ENCODE measurements around the gene PRPF6. TPM values are rescaled to one million over a fixed set of nuclear protein-coding genes. Genes with fewer than 3 reads are reported as not detected.
A peak's percentile ranks its signal among the peaks of the same experiment; 100 is the strongest.

The PRPF6 gene
- total RNA-seq, 1 donor: 36.6 TPM

- Histone ChIP-seq H3K27me3 (ENCODE audit: insufficient read depth, low read length) (no peaks in the 10 kb centered on the region), H3K9me3 (ENCODE audit: low read depth, low read length) (no peaks in the 10 kb centered on the region), H3K4me3 (ENCODE audit: low read length) (no peak overlapping the region), H3K4me1 (ENCODE audit: insufficient read depth, low read length) (peaks cover 9% of the 10 kb centered on the region)
Observed at GRCh38 chr20:64056889-64057627, 76.1 kb downstream of the PRPF6 start.

DNA sequence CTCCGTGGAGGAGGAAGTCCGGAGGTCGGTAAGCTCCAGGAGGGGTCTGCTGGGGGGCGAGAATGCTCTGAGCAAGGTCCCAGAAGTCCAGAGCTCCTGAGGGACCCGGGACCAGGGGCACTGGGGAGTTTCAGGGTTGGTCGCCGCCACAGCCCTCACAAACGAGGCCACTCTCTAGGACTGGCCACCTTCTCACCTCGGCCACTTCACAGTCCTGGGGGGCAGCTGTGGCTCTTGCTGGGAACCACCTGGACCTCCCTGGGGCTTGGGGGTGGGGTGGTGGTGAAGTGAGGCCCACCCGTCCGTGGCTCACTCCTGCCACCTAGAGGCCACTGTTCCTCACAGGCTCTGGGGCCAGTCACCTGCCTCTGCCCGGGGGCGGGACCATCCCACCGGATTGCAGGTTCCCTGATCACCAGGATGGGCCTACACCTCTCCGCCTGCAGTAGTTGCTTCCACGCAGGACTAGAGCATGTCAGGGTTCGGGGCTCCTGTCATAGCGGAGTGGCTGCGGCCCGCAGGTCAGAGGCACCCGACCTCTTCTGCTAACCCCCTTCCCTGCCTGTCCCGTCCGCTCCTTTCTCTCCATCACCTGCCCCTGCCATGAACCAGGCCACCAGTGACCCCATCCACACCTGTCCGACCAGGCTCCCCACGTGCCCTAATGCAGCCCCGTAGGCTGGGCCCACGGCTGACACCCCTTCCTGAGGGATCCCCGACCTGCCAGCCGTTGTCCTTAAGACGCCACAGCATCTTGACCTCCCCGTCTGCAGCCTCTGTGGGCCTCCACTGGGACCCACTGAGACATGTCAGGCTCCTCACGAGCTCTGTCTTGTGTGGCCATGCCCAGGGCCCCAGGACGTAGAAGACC is 76.9 kb downstream of the PRPF6 start:
- Histone ChIP-seq H3K4me3 (ENCODE audit: low read length) (no peak overlapping the region), H3K4me1 (ENCODE audit: insufficient read depth, low read length) (peaks cover 17% of the 10 kb centered on the region), H3K27me3 (ENCODE audit: insufficient read depth, low read length) (no peaks in the 10 kb centered on the region), H3K9me3 (ENCODE audit: low read depth, low read length) (no peaks in the 10 kb centered on the region)

DNA sequence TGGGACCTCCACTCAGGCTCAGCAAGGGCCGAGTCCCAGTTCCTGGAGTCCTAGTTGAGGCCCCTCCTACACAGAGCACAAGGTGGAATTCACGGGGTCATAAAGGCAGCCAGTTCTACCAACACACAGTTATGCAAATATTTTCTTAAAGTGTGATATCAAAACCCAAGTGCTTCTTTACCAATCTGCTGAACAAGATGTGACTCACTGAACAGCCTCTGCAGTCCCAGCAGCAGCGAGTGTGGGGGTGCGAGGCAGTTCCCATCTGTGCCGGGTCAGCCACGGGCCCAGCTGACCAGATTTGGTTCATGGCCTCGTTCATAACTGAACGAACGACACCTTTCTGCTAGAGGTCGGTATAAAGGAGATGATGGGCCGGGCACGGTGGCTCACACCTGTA is 77.6 kb downstream of the PRPF6 start:
- H3K4me1 ChIP-seq (ENCODE audit: insufficient read depth, low read length): peaks cover 20% of the 10 kb centered on the region
- H3K4me3 ChIP-seq (ENCODE audit: low read length): no peak overlapping the region
- no peaks in the 10 kb centered on the region for H3K9me3 ChIP-seq (ENCODE audit: low read depth, low read length)
- no peaks in the 10 kb centered on the region for H3K27me3 ChIP-seq (ENCODE audit: insufficient read depth, low read length)

DNA sequence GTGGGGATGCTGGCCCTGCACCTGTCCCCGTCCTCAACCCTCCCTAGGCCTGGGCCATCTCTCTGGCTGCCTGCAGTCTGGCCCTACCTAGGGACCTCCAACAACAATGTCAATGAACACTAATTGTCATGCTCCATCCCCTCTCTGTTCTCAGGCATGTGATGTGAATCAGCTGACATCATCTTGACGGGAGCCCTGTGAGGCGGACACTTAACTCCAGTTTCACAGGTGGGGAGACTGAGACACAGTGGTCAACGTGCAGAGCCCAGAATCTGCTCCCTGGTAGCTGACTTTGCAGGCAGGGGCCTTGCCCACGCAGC is 81.3 kb downstream of the PRPF6 start:
- no peaks in the 10 kb centered on the region for H3K27me3 ChIP-seq (ENCODE audit: insufficient read depth, low read length)
- H3K4me3 ChIP-seq (ENCODE audit: low read length): no peak overlapping the region
- H3K9me3 ChIP-seq (ENCODE audit: low read depth, low read length): no peaks in the 10 kb centered on the region
- H3K4me1 ChIP-seq (ENCODE audit: insufficient read depth, low read length): peaks cover 55% of the 10 kb centered on the region

GRCh38 chr20:64062596-64063388 is 81.9 kb downstream of the PRPF6 start, which contains the start of gene TCEA2:
Gene TCEA2, plus strand, starts transcription at chr20:64063198. Its CDS starts 115 bp downstream, at chr20:64063313.
- Histone ChIP-seq H3K4me1 (ENCODE audit: insufficient read depth, low read length) (peaks cover 53% of the 10 kb centered on the region), H3K27me3 (ENCODE audit: insufficient read depth, low read length) (no peaks in the 10 kb centered on the region), H3K4me3 (ENCODE audit: low read length) (peak within 1 kb of the TSS; percentile 63), H3K9me3 (ENCODE audit: low read depth, low read length) (no peaks in the 10 kb centered on the region)

- peaks cover 51% of the 10 kb centered on the region for H3K4me1 ChIP-seq (ENCODE audit: insufficient read depth, low read length)
Observed at GRCh38 chr20:64063389-64064144, 82.6 kb downstream of the PRPF6 start.

DNA sequence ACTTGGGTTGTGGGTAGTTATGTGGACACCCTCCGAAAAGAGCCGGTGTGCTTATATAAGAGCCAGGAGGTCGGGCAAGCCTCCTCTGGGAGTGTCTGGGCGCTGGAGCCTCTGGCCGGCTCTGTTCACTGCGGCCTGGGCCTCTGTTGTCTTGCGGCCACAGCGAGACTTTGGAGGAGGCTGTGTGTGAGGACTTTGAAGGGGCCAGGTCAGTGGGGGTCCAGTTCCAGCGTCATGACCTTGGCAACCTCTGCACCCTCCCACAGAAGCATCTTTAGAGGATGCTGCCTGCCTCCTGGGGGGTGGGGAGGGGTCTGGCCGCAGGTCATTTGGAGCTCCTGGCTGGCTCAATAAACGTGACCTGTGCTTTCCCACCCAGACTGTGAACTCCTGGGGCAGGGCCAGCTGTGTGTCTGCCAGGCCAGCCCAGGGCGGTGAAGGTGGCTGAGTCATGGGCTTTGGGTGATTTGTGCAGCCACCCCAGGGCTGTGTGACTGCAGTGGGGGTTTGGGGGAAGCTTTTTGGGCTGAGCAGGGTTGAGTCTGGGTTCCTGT is 83.3 kb downstream of the PRPF6 start:
- Histone ChIP-seq H3K4me3 (ENCODE audit: low read length) (no peak overlapping the region), H3K4me1 (ENCODE audit: insufficient read depth, low read length) (peaks cover 53% of the 10 kb centered on the region)

More at GRCh38 chr20:64063389-64064144, 82.6 kb downstream of the PRPF6 start:
- Histone ChIP-seq H3K9me3 (ENCODE audit: low read depth, low read length) (no peaks in the 10 kb centered on the region), H3K27me3 (ENCODE audit: insufficient read depth, low read length) (no peaks in the 10 kb centered on the region), H3K4me3 (ENCODE audit: low read length) (peak overlapping the region; percentile 63)

DNA sequence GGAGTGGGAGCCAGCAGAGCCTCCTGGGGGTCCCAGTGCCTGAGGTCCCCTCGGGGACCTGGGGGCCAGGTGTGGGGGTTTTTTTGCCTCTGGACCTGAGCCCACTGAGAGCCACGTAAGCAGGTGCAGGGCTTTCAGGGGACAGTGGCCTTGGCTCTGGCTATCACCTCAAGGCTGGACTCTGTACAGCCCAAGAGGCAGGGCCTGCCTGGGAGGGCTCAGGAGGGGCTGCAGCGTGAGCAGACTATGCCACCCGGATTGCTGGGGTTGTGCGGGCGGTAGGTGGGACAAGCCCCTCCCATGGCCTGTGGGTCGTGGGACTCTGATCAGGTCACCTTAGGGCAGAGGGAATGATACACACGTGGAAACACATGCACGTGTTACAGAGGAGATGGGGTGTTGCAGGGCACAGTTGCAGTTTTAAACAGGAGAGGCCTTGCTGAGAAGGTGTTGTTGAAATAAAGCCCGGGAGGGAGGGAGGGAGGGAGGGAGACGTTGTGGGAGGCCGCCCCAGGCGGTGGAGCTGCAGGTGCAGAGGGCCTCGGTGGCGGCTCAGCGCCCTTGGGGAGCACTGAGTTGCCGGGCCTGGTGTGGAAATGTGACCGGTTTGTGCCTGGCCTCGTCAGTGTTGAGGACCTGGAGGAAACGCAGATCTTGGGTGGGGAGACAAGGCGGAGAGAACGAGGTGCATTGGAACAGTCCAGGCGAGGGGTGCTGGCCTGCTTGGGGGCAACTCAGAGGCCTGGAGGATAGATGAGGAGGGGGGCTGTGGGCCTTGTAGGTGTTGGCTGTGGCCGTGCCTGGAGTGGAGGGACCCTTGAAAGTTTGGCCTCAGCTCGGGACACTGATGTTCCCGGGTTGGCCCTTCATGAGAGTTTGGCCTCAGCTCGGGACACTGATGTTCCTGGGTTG is 84.4 kb downstream of the PRPF6 start:
- H3K4me1 ChIP-seq (ENCODE audit: insufficient read depth, low read length): peaks cover 62% of the 10 kb centered on the region
- H3K27me3 ChIP-seq (ENCODE audit: insufficient read depth, low read length): no peaks in the 10 kb centered on the region
- H3K9me3 ChIP-seq (ENCODE audit: low read depth, low read length): no peaks in the 10 kb centered on the region
- no peak overlapping the region for H3K4me3 ChIP-seq (ENCODE audit: low read length)

More for the DNA sequence above, 83.3 kb downstream of the PRPF6 start:
- Histone ChIP-seq H3K9me3 (ENCODE audit: low read depth, low read length) (no peaks in the 10 kb centered on the region), H3K27me3 (ENCODE audit: insufficient read depth, low read length) (no peaks in the 10 kb centered on the region)

DNA sequence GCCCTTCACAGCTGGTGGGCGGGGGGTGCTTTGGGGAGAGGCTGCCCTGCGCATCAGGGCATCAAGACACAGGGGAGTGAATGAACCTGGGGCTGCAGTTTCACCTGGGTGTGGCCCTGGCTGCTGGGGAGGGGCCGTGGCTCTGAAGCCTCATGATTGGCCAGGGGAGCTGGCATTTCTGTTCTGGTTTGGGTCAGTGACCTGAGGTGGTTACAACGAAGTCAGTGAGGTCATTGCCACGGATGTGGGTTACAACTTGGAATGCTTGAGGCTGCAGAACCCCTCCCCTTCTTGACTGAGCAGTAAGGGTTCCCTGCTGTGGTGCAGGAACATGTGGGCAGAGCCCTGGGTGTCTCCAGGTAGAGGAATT is 85.0 kb downstream of the PRPF6 start:
- no peaks in the 10 kb centered on the region for H3K9me3 ChIP-seq (ENCODE audit: low read depth, low read length)
- H3K4me3 ChIP-seq (ENCODE audit: low read length): no peak overlapping the region
- peaks cover 62% of the 10 kb centered on the region for H3K4me1 ChIP-seq (ENCODE audit: insufficient read depth, low read length)
- no peaks in the 10 kb centered on the region for H3K27me3 ChIP-seq (ENCODE audit: insufficient read depth, low read length)

GRCh38 chr20:64067005-64067632 is 86.2 kb downstream of the PRPF6 start:
- H3K27me3 ChIP-seq (ENCODE audit: insufficient read depth, low read length): no peaks in the 10 kb centered on the region
- peaks cover 61% of the 10 kb centered on the region for H3K4me1 ChIP-seq (ENCODE audit: insufficient read depth, low read length)
- H3K9me3 ChIP-seq (ENCODE audit: low read depth, low read length): no peaks in the 10 kb centered on the region
- no peak overlapping the region for H3K4me3 ChIP-seq (ENCODE audit: low read length)

DNA sequence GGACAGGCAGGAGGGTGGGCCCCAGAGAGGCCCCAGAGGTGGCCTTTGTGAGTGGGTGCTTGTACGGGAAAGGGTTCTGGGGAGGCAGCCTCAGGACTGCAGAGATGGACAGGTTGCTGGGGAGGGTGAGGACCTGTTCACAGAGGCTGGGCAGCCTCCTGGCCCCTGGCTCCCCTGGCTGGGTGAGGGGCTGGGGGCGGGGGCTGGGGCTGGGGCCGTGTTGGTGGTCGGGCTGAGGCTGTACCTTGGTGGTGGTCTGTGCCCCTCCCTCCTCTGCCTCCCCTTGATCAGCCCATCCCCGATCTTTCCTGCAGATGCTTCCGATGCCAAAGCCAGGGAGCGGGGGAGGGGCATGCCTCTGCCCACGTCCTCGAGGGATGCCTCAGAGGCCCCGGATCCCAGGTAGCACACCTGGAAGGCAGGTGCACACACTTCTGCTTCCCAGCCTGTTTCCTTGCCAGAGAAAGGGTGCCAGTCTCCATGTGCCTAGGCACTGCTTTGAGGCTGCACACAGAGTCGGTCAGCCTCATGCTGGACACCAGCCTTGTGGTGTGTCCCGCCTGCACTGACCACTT is 86.9 kb downstream of the PRPF6 start:
- H3K4me1 ChIP-seq (ENCODE audit: insufficient read depth, low read length): peaks cover 54% of the 10 kb centered on the region
- H3K27me3 ChIP-seq (ENCODE audit: insufficient read depth, low read length): no peaks in the 10 kb centered on the region
- no peaks in the 10 kb centered on the region for H3K9me3 ChIP-seq (ENCODE audit: low read depth, low read length)
- no peak overlapping the region for H3K4me3 ChIP-seq (ENCODE audit: low read length)

DNA sequence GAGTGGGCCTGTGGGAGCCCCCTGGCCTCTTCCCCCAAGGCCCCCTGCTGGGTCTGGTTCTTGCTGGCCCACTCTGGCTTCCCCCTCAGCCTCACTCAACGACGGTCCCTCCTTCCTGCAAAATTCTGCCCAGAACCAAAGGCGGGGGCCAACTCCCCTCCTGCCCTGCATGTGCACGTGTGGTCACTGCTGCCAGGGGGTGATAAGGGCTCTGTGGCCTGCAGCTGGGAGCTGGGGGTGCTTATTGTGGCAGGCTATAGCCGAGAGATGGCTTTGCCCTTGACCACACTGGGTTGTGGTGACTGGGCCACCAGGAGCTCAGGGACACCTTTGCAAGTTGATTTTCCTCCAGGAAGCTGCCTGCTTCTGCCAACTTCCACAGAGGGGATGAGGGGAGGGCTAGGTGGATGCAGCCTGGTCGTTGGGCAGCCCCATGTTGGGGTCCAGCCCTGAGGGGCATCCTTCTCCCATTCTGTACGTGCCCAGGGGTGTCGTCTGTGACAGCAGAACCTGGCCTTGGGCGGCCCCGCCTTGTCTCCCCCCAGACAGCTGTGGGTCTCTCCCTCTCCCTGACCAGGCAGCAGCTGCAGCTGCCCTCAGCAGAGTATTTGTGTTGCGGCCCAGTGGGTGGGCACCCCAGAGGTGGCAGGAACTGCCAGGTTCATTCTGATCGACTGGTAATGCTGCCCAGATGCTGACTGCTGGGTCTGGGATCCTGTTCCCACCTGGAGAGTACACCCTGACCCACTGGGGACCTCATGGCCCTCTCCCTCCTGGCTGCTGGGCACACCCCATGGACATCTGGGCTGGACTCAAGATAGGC is 87.7 kb downstream of the PRPF6 start:
- no peak overlapping the region for H3K4me3 ChIP-seq (ENCODE audit: low read length)
- no peaks in the 10 kb centered on the region for H3K27me3 ChIP-seq (ENCODE audit: insufficient read depth, low read length)
- H3K4me1 ChIP-seq (ENCODE audit: insufficient read depth, low read length): peaks cover 50% of the 10 kb centered on the region
- H3K9me3 ChIP-seq (ENCODE audit: low read depth, low read length): no peaks in the 10 kb centered on the region

All from mononuclear cell (primary cell).